PFSK-1 (cell line): ENCODE data around the gene PLAGL2.

Experiments used
- REST ChIP-seq, 2 experiments: IDR thresholded peaks; 2 replicates each; pipeline versions ENCODE4 v1.6.1 to v1.8.0; 2011 to 2012; ENCODE audit warnings: low read depth in 2 of 2, low read length in 2 of 2, control low read depth in 1 of 2, inconsistent platforms in 1 of 2, mild to moderate bottlenecking in 1 of 2, moderate library complexity in 1 of 2; ENCODE audit not compliant: insufficient read depth in 1 of 2
- SIN3A ChIP-seq: IDR thresholded peaks from 2 replicates; pipeline ENCODE4 v1.6.1; 2012; ENCODE audit warnings: mild to moderate bottlenecking, low read length, moderate library complexity, borderline replicate concordance; ENCODE audit not compliant: insufficient read depth

GRCh38 chr20:32160341-32160740 lies 47.2 kb downstream of the PLAGL2 start:
- no peak for TF ChIP-seq REST (IDR thresholded peaks at IDR 0.05; ENCODE audit: insufficient read depth in 1 of 2, low read depth in 2 of 2, low read length in 2 of 2)
- no peak for TF ChIP-seq SIN3A
